Activated naive CD4-positive, alpha-beta T cell treated with anti-CD3 and anti-CD28 coated beads, Interleukin-2, amount 50 U/mL, for 24 hours (primary cell): ENCODE data around the gene CBLIF.
"Not testable (repeated sequence)": the region's sequence is repeated elsewhere in the genome, so short reads cannot be mapped to it uniquely, and the experiment has no call there.

Experiments
- H3K27ac Mint-ChIP-seq: one replicate; pipeline ENCODE4 v1.8.0; 2021; ENCODE audit warnings: mild to moderate bottlenecking, mixed read lengths
- H3K27me3 Mint-ChIP-seq: one replicate; pipeline ENCODE4 v1.8.0; 2021; ENCODE audit warnings: mixed read lengths
- H3K36me3 Mint-ChIP-seq: one replicate; pipeline ENCODE4 v1.8.0; 2021; ENCODE audit warnings: mixed read lengths
- H3K4me1 Mint-ChIP-seq: one replicate; pipeline ENCODE4 v1.8.0; 2021; ENCODE audit warnings: mixed read lengths
- H3K4me3 Mint-ChIP-seq: one replicate; pipeline ENCODE4 v1.8.0; 2021; ENCODE audit warnings: mild to moderate bottlenecking, mixed read lengths
- H3K9me3 Mint-ChIP-seq: one replicate; pipeline ENCODE4 v1.8.0; 2021; ENCODE audit warnings: mixed read lengths

The CBLIF gene

GRCh38 chr11:59857439-59858434 is 12.4 kb upstream of the CBLIF start:
- Mint-ChIP-seq H3K27me3 (peaks cover 12% of the 10 kb centered on the region), H3K36me3 (no peaks in the 10 kb centered on the region), H3K4me3 (no peak overlapping the region), H3K27ac (no peak overlapping the region), H3K4me1 (peaks cover 13% of the 10 kb centered on the region), H3K9me3 (no peaks in the 10 kb centered on the region)

GRCh38 chr11:59854871-59855270 is 9.6 kb upstream of the CBLIF start:
- H3K4me3 Mint-ChIP-seq = no peak overlapping the region
- H3K27me3 Mint-ChIP-seq = peaks cover 5% of the 10 kb centered on the region
- peaks cover 13% of the 10 kb centered on the region for H3K4me1 Mint-ChIP-seq
- H3K27ac Mint-ChIP-seq = no peak overlapping the region
- no peaks in the 10 kb centered on the region for H3K9me3 Mint-ChIP-seq
- H3K36me3 Mint-ChIP-seq = no peaks in the 10 kb centered on the region

- not testable (repeated sequence) for H3K27ac Mint-ChIP-seq, H3K4me1 Mint-ChIP-seq, H3K36me3 Mint-ChIP-seq, H3K27me3 Mint-ChIP-seq, H3K4me3 Mint-ChIP-seq, H3K9me3 Mint-ChIP-seq
Measured at GRCh38 chr11:59851416-59851815, 6.1 kb upstream of the CBLIF start.

- H3K27me3 Mint-ChIP-seq, H3K4me3 Mint-ChIP-seq, H3K36me3 Mint-ChIP-seq, H3K4me1 Mint-ChIP-seq, H3K27ac Mint-ChIP-seq, H3K9me3 Mint-ChIP-seq: not testable (repeated sequence)
Measured at GRCh38 chr11:59849551-59849950, 4.3 kb upstream of the CBLIF start.

GRCh38 chr11:59849129-59849528 is 3.8 kb upstream of the CBLIF start:
- no peaks in the 10 kb centered on the region for H3K27me3 Mint-ChIP-seq
- H3K4me1 Mint-ChIP-seq = no peaks in the 10 kb centered on the region
- H3K4me3 Mint-ChIP-seq = no peak overlapping the region
- H3K36me3 Mint-ChIP-seq = no peaks in the 10 kb centered on the region
- H3K27ac Mint-ChIP-seq = no peak overlapping the region
- no peaks in the 10 kb centered on the region for H3K9me3 Mint-ChIP-seq

- H3K4me3 Mint-ChIP-seq, H3K9me3 Mint-ChIP-seq, H3K27me3 Mint-ChIP-seq, H3K36me3 Mint-ChIP-seq, H3K4me1 Mint-ChIP-seq, H3K27ac Mint-ChIP-seq: not testable (repeated sequence)
Measured at GRCh38 chr11:59848439-59848838, 3.1 kb upstream of the CBLIF start.

- H3K36me3 Mint-ChIP-seq = no peaks in the 10 kb centered on the region
- H3K4me1 Mint-ChIP-seq = no peaks in the 10 kb centered on the region
- no peaks in the 10 kb centered on the region for H3K9me3 Mint-ChIP-seq
- no peak overlapping the region for H3K27ac Mint-ChIP-seq
- no peak overlapping the region for H3K4me3 Mint-ChIP-seq
- H3K27me3 Mint-ChIP-seq = no peaks in the 10 kb centered on the region
Measured at GRCh38 chr11:59847626-59848025, 2.3 kb upstream of the CBLIF start.

GRCh38 chr11:59846556-59846955 is 1.3 kb upstream of the CBLIF start:
- no peaks in the 10 kb centered on the region for H3K4me1 Mint-ChIP-seq
- no peaks in the 10 kb centered on the region for H3K27me3 Mint-ChIP-seq
- H3K27ac Mint-ChIP-seq = no peak overlapping the region
- no peaks in the 10 kb centered on the region for H3K36me3 Mint-ChIP-seq
- H3K4me3 Mint-ChIP-seq = no peak overlapping the region
- no peaks in the 10 kb centered on the region for H3K9me3 Mint-ChIP-seq

- Mint-ChIP-seq H3K36me3 (no peaks in the 10 kb centered on the region), H3K4me1 (no peaks in the 10 kb centered on the region), H3K27me3 (no peaks in the 10 kb centered on the region), H3K27ac (no peak overlapping the region), H3K4me3 (no peak overlapping the region), H3K9me3 (no peaks in the 10 kb centered on the region)
Measured at GRCh38 chr11:59842316-59842715, 3.0 kb downstream of the CBLIF start.

GRCh38 chr11:59841514-59841913 is 3.8 kb downstream of the CBLIF start:
- H3K27me3 Mint-ChIP-seq = peaks cover 1% of the 10 kb centered on the region
- no peaks in the 10 kb centered on the region for H3K4me1 Mint-ChIP-seq
- no peak overlapping the region for H3K4me3 Mint-ChIP-seq
- no peaks in the 10 kb centered on the region for H3K36me3 Mint-ChIP-seq
- no peaks in the 10 kb centered on the region for H3K9me3 Mint-ChIP-seq
- no peak overlapping the region for H3K27ac Mint-ChIP-seq

GRCh38 chr11:59839615-59840014 is 5.7 kb downstream of the CBLIF start:
- Mint-ChIP-seq H3K36me3 (no peaks in the 10 kb centered on the region), H3K27ac (no peak overlapping the region), H3K4me3 (no peak overlapping the region), H3K4me1 (no peaks in the 10 kb centered on the region), H3K9me3 (no peaks in the 10 kb centered on the region), H3K27me3 (peaks cover 1% of the 10 kb centered on the region)

GRCh38 chr11:59833602-59834001 is 11.7 kb downstream of the CBLIF start:
- Mint-ChIP-seq H3K27me3 (peaks cover 1% of the 10 kb centered on the region), H3K9me3 (no peaks in the 10 kb centered on the region), H3K36me3 (no peaks in the 10 kb centered on the region), H3K4me3 (no peak overlapping the region), H3K4me1 (no peaks in the 10 kb centered on the region), H3K27ac (no peak overlapping the region)

GRCh38 chr11:59829358-59829757 is 15.9 kb downstream of the CBLIF start:
- H3K27me3 Mint-ChIP-seq = no peaks in the 10 kb centered on the region
- H3K4me1 Mint-ChIP-seq = no peaks in the 10 kb centered on the region
- H3K4me3 Mint-ChIP-seq = no peak overlapping the region
- H3K27ac Mint-ChIP-seq = no peak overlapping the region
- no peaks in the 10 kb centered on the region for H3K36me3 Mint-ChIP-seq
- H3K9me3 Mint-ChIP-seq = no peaks in the 10 kb centered on the region

- Mint-ChIP-seq H3K27ac (no peak overlapping the region), H3K9me3 (no peaks in the 10 kb centered on the region), H3K4me1 (peaks cover 10% of the 10 kb centered on the region), H3K27me3 (no peaks in the 10 kb centered on the region), H3K36me3 (no peaks in the 10 kb centered on the region), H3K4me3 (no peak overlapping the region)
Measured at GRCh38 chr11:59822989-59823566, 22.2 kb downstream of the CBLIF start.

GRCh38 chr11:59818572-59818971 is 26.7 kb downstream of the CBLIF start:
- H3K27me3 Mint-ChIP-seq = no peaks in the 10 kb centered on the region
- no peak overlapping the region for H3K4me3 Mint-ChIP-seq
- H3K36me3 Mint-ChIP-seq = no peaks in the 10 kb centered on the region
- H3K27ac Mint-ChIP-seq = no peak overlapping the region
- H3K9me3 Mint-ChIP-seq = no peaks in the 10 kb centered on the region
- peaks cover 16% of the 10 kb centered on the region for H3K4me1 Mint-ChIP-seq

GRCh38 chr11:59816434-59816833 is 28.9 kb downstream of the CBLIF start:
- H3K4me3 Mint-ChIP-seq, H3K27me3 Mint-ChIP-seq, H3K27ac Mint-ChIP-seq, H3K9me3 Mint-ChIP-seq, H3K36me3 Mint-ChIP-seq: not testable (repeated sequence)
- peaks cover 16% of the 10 kb centered on the region for H3K4me1 Mint-ChIP-seq
